IPS-18c (cell line): ENCODE measurements around the gene ACTL10.

Source experiments
- H3K4me3 ChIP-seq: 2 replicates; pipeline ENCODE4 v1.7.0; 2013; ENCODE audit warnings: low read depth, mild to moderate bottlenecking, low read length, moderate library complexity; ENCODE audit not compliant: insufficient read depth
- H3K9me3 ChIP-seq: one replicate; pipeline ENCODE4 v1.6.1; 2013; ENCODE audit warnings: mild to moderate bottlenecking, low read length, moderate library complexity; ENCODE audit not compliant: control insufficient read depth, insufficient read depth

ACTL10 gene

DNA sequence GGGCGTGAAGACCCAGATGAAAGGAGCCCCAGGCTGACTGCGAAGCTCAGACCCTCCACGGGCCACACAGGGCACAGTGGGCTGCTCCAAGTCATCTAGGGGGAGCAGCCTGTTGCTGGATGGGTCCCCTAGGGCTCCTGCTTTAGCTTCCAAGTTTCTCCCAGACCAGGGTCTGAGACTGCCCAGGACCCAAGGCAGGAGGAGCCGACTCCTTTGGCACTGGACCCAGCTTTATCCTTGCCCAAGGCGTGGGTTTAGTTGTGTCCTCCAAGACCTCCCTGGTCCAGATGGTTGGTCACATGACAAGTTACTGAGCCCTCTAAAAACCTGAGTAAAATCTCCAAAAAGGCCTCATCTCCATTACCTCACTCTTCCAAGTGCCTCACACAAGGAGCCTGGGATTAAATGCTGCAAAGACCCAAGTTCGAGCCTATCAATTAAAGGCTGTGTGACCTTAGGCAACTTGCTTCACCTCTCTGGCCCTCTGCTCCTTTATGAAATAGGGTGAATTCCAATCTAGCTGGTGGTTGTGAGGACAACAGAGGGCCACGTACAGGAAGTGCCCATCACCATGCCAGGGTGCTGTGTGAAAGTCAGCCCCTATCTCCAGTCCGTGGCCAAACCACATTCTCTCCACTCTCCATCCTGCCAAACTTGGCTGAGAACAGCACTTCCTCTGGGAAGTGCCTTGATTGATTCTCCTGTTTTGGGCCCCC is 5.0 kb downstream of the ACTL10 start:
- Histone ChIP-seq H3K4me3 (no peak overlapping the region), H3K9me3 (no peaks in the 10 kb centered on the region)

DNA sequence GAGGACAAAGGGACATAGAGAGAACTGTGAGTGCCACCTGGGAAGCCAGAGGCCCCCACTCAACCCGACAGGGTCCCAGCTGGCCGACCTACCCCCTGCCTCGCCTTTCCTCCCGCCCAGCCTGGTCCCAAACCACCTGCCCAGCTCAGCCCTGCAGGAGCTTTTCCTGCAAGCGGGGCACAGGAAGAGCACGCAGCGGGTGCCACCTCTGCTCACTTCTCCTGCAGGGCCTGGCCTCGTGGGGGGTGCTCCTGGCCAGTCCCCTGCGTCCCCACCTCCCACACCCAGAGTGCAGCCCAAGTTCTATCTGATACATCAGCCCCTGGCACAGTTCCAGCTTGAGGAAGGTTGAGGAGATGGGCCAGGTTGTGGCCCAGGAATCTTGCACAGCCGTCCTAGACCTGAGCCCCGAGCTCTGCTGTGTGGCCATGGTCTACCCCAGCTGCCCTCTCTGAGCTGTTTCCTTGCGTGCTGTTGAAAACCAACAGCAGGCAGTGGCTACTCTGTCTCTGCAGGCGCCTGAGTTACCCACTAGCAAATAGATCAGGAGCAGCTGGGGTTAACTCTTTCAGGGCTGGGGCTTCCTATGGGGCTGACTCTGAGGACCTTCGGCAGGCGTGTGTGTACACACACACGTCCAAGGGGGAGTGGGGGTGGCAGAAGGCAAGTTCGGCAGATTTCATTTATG is 5.8 kb downstream of the ACTL10 start:
- peak overlapping the region; percentile 11; the same call in 1 of the 2 replicates for H3K4me3 ChIP-seq
- H3K9me3 ChIP-seq: no peaks in the 10 kb centered on the region

DNA sequence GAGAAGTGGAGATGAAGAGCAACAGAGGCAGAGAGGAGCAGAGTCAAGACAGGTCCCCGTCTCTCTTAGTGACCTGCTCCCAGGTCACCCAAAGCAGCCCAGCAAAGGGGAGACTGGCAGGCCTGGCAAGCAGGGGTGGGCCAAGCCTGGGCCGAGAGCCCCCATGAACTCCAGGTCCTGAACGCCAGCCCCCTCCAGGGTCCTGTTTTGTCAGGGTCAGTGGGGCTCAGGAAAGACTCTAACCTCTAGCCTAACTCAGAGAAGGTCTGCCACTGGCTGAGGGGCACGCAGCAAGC is 6.3 kb downstream of the ACTL10 start:
- peak overlapping the region; percentile 34; the same call in 1 of the 2 replicates for H3K4me3 ChIP-seq

DNA sequence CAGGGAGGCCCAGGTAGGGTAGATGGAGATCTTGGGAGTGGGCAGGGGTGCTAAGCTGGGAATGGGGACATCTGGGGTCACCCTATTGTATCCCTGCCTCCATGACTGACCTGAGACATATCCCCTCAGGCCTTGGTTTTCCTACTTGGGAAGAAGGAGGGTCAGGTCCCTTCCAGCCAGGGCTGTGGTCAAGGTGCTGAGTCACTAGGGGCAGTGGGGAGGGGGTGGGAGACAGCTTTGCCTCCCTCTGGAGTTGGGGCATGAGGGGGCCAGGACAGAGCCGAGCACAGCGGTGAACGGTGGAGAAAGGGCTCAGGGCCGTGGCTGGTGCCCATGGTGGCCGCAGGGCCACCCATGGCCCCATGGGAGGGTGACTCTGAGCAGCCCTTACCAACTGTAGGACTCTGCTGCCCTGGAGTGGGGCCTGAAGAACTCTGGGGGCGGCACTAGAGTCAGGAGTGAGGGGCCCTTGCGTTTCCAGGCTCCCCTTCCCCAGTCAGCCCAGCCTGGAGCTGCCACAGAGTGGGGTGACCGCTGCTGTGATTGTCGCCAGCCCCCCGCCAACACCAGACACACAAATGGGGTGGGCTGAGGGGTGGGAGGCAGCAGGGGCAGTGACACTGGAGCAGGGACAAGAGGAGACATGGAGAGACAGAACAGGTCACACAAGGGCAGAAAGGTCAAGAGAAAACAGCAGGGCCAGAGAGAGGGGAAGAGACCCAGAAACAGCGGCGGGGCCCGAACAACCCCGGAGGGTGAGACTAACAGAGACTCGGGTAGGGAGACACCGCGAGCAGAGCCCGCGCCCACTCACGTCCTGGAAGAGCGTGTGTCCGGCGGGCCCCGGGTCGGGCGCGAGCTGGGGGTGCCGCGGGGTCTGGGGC is 6.9 kb downstream of the ACTL10 start:
- Histone ChIP-seq H3K4me3 (peak overlapping the region; percentile 71), H3K9me3 (no peaks in the 10 kb centered on the region)

More for the DNA sequence above, 6.3 kb downstream of the ACTL10 start:
- no peaks in the 10 kb centered on the region for H3K9me3 ChIP-seq

DNA sequence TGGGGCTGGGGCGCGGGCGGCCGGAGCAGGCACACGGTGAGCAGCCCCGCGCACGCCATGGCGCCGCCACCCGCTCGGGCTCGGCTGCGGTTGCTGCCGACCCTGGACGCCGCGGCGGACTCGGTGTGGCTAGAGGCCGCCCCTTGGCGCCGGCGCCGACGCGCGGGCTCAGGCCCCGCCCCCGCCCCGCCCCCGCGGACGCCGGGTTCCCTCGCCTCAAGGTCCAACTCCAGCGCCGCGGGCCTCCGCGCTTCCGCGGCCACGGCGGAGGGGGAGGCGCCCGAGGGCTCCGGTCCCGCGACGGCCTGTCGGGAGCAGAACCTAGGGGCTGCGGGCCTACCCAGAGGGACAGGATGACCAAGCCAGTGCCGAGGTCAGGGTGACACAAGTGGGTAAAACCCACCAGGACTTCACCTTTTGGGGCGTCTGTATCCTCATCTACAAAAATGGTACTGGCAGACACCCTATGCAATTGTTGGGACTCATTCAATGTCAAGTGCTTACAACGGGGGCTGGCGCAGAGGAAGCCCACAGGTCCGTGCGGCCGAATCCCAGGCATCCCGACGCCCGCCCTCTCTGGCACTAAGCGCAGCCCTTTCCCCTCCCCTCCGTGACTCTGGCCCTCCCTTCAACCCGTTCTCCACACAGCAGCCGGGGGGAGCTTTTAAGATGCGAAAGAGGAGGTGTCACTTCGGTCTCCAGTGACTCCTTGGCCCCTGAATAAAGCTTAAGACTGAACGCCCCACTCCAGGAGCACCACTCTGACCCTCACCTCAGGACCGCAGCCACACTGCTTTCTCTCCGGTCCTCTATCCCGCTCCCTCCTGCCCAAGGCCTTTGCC is 7.8 kb downstream of the ACTL10 start, which contains the start of gene NECAB3:
Gene NECAB3 (minus strand): TSS at position 135 of the 842 bp plus-strand sequence. CDS start 76 bp downstream, at position 59.
- no peaks in the 10 kb centered on the region for H3K9me3 ChIP-seq
- H3K4me3 ChIP-seq: peak within 1 kb of the TSS; percentile 71

DNA sequence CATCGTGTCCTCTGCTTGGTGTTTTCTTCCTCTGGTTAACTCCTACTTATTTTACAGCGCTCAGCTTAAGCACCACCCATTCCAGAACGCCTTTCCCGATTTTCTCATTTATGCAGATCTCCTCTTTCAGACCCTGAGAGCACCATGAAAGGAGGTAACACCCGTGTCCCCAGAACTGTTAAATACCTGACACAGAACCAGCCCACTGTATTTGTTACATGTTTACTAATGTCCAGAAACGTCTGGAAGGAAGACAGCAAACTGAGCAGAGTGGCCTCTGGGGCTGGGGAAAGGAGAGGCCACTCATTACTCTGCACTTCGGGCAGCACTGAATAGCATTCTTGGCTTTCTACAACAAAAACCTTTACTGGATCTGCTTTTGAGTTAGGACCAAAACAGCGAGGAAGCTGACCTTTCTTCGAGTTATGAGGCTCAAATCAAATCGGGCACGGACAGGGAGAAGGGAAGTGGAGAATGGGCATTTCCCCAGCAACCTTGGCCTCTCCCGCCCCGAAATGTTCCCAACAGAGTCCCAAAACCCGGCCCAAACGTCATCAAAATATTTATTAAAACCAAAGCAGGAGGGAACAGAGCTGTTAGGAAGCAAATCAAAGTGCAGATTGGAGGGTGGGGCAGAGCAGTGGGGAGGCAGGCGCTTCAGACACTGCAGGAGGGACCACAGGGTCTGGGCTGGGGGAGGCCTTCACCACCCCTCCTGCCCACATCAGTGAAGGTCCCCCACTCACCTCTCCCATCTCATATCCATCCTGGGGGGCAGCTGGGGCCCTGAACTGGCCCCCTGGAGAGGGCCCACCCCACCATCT is 8.6 kb downstream of the ACTL10 start:
- H3K4me3 ChIP-seq: no peak overlapping the region
- H3K9me3 ChIP-seq: no peaks in the 10 kb centered on the region

DNA sequence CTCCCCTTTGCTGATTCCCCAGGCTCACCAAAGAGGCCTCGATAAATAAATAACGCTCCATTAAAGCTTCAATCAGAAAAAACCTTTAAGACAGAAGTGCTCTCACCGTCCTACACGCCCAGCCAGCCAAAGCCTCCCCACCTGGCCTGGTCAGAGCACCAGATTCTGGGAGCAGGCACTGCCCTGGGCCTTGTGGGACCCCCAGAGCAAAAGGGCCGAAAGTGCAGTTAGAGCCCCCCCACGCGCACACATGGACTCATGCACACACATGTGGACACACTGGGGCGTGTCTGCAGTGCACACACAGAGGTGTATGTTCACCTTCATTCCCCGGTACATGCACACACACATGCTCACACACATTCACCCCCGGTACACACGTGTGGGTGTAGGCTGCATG is 9.4 kb downstream of the ACTL10 start:
- Histone ChIP-seq H3K4me3 (no peak overlapping the region), H3K9me3 (no peaks in the 10 kb centered on the region)

DNA sequence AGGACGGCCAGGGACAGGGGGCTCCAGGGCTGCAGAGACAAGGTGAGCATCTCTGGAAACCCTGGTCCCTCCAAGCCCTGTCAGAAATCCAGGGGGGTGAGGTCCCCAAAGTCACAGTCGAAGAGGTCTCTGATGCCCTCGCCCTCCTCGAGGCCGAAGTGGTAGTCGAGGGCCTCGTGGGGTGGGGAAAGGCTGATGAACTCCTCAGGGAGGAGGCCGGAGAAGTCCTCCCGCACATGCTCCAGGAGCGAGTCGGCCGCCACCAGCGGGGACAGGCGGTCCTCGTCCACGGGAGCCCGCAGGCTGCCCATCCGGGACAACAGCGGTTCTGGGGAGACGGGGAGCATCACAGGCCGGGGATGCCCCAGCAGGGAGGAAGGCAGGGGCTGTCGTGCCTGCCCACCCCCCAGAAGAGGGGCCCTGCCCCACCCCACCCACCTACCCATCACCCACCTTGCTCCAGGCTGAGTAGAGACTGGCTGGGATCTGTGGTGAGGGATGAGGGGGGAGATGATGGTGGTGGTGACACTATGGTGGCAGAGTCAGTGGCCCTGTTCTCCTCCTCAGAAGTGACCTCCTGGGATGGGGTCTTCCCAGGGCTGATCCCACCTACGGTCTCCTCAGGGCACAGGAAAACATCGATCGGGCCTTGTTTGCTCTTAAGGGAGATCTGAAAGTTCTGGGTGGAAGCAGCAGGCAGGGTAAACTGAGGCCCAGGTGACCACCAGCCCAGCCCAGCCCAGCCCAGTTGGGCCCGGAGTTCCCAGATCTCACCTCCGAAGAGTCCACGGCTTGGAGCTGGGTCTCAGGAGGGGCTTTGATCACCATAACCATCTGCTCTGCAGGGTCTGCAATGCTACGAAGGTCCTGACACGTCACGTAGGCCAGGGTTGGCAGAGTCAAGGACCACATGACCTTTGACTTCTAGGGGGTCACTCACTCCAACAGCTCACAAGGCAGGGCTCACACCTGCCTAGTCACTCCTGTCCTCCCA is 10.2 kb downstream of the ACTL10 start:
- Histone ChIP-seq H3K4me3 (no peak overlapping the region), H3K9me3 (no peaks in the 10 kb centered on the region)

DNA sequence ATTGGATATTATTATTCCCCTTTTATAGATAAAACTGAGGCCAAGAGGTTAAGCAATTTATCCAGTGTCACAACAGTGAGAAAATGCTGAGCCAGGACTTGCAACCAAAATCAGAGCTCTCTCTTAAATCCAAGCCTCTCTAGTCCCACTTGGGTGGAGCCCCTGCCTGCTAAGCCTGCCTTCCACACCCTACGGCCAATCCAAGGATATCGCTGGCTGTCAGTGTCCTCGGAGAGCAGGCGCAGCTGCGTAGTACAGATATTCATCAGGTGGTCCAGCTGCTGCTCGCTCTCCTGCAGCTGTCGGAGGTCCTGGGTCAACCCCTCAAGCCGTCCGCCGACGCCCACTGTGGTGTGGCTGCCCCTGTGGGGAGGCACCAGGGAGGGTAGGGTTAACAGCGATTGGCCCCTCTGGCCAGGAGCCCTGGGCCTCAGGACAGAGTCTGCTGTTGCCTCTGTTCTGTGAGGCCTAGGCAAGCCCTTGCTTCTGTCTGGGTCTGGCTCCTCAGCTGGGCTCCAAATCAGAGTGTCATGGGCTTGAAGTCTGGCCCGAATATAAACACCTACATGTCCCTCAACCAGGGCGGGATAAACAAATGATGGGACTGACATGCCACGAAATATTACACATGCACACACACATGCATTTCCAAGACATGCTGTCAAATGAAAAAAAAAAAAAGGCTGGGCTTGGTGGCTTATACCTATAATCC is 11.4 kb downstream of the ACTL10 start:
- Histone ChIP-seq H3K9me3 (no peaks in the 10 kb centered on the region), H3K4me3 (no peak overlapping the region)

DNA sequence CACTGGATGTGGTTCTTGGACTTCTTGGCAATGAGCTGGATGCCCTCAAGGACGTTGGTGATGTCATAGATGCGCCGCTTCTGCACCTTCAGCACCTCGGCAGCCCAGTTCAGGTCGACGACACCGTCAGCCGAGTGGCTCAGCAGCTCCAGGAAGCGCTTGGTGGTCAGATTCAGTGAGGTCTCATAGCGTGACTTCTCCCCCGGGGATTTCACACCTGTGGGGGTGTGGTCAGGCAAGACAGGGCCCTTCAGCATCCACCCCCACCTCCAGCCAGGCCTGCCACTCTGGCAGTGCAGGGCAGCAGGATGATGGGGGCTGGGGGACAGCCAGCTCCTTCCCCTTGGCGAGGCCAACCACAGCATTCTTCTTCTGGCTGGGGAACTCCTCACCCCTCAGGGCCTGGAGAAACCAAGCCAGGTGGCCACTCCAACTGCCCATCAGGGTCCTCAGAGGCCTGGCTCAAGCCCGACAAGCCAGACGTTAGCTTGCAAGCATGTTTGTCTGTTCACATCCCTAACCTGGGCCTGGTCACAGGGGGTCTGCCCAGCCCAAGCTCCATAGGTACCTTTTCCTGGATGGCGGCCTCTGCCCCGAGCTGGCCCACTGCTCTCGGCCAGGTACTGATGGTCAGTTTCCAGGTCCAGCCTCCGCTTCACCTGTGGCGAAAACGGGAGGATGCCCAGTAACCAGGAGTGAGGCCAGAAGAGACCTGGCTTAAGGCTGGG is 13.2 kb downstream of the ACTL10 start:
- H3K9me3 ChIP-seq: no peaks in the 10 kb centered on the region
- no peak overlapping the region for H3K4me3 ChIP-seq

DNA sequence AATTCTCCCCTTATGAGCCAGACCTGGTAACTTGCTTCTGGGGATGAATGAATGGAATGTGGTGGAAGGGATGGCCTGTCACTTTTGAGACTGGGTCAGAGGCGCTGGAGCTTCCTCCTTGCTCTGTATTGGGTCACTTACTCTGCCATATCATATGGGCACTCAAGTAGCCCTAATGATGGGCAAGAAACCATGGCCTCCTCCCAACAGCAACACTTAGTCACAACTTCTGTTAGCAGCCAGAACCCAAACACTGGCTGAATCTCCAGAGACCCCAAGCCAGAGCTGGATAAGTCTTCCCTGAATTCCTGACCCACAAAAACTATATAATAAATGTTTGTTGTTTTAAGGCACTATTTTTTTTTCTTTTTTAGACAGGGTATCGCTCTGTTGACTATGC is 13.9 kb downstream of the ACTL10 start:
- Histone ChIP-seq H3K4me3 (no peak overlapping the region), H3K9me3 (no peaks in the 10 kb centered on the region)

DNA sequence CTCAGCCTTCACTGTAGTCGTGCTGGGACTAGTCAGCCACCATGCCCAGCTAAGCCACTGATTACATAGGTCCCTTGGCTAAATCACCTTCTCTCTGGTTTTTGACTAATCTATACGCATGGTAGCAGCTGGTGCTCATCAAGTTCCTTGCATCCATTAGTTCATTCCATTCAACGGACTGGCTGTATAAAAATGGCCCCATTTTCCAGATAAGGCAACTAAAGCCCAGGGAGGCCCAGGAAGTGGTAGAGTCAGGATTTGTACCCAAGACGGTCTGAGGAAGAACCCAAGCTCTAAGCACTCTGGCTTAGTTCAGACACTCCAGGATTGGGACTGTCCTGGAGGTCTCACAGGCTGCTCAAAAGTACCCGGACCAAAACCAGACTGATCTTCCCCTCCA is 14.5 kb downstream of the ACTL10 start:
- Histone ChIP-seq H3K4me3 (no peak overlapping the region), H3K9me3 (no peaks in the 10 kb centered on the region)

DNA sequence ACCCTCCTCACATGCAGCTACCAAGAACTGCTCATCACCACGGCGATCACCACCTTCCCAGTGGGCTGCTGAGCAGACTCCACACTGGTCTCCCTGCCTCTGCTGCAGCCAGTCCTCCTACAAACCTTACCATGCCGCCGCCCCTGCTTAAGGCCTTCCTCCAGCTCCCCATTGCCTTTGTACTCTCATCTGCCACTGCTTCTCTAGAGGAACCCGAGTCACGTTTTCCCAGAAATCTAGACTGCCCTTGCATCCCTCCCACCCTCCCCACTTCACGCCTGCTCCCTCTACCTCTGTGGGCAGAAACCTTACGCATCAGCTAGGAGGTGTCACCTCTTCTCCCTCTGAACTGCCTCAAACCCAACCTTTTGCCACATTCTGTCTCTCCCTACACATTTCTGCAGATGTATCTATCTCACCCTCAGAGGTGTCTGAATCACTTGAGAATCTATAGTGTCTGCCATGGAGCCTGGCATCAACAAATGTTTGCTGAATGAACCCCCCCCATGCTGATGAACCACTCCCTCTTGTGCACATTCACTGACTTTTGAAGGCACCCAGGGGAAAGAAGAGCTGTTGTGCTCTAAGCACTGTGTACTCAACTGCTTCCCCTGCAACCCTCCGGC is 15.1 kb downstream of the ACTL10 start:
- Histone ChIP-seq H3K9me3 (no peaks in the 10 kb centered on the region), H3K4me3 (no peak overlapping the region)
